HG03558 (cell line): ENCODE data around the gene AFM.

ENCODE experiments used
- ATAC-seq: cut with Tn5 transposase; IDR thresholded peaks from one replicate; pipeline ENCODE4 v1.9.1; 2021; ENCODE audit warnings: moderate number of reproducible peaks; ENCODE audit not compliant: unreplicated experiment; ENCODE audit errors: extremely low read depth

Gene AFM, protein sequence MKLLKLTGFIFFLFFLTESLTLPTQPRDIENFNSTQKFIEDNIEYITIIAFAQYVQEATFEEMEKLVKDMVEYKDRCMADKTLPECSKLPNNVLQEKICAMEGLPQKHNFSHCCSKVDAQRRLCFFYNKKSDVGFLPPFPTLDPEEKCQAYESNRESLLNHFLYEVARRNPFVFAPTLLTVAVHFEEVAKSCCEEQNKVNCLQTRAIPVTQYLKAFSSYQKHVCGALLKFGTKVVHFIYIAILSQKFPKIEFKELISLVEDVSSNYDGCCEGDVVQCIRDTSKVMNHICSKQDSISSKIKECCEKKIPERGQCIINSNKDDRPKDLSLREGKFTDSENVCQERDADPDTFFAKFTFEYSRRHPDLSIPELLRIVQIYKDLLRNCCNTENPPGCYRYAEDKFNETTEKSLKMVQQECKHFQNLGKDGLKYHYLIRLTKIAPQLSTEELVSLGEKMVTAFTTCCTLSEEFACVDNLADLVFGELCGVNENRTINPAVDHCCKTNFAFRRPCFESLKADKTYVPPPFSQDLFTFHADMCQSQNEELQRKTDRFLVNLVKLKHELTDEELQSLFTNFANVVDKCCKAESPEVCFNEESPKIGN

DNA sequence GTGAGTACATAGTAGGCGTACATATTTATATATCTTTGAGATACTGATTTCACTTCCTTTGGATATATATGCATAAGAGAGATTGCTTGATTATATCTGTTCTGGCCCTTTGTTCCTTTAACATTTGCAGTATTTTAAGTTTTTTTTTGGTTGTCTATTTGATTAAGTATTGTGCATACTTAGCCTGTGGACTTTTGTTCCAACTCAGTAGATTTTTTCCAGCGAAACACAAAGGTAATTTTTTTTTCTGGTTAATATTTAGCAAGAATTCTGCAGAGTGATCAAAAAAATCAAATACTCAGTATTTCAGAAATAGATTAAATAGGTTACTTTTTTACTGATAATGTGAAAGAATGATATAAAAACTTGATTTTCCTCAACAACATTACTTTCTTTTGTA, at the start of gene AFM:
AFM (plus strand) TSS at position 388 of the 400 bp plus-strand sequence. CDS start 31 bp downstream, outside the sequence.
- ATAC-seq, result no peak

DNA sequence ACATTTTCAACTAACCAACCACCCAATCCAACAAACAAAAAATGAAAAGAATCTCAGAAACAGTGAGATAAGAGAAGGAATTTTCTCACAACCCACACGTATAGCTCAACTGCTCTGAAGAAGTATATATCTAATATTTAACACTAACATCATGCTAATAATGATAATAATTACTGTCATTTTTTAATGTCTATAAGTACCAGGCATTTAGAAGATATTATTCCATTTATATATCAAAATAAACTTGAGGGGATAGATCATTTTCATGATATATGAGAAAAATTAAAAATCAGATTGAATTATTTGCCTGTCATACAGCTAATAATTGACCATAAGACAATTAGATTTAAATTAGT, 49.8 kb upstream of the AFM start:
- ATAC-seq, result no peak

DNA sequence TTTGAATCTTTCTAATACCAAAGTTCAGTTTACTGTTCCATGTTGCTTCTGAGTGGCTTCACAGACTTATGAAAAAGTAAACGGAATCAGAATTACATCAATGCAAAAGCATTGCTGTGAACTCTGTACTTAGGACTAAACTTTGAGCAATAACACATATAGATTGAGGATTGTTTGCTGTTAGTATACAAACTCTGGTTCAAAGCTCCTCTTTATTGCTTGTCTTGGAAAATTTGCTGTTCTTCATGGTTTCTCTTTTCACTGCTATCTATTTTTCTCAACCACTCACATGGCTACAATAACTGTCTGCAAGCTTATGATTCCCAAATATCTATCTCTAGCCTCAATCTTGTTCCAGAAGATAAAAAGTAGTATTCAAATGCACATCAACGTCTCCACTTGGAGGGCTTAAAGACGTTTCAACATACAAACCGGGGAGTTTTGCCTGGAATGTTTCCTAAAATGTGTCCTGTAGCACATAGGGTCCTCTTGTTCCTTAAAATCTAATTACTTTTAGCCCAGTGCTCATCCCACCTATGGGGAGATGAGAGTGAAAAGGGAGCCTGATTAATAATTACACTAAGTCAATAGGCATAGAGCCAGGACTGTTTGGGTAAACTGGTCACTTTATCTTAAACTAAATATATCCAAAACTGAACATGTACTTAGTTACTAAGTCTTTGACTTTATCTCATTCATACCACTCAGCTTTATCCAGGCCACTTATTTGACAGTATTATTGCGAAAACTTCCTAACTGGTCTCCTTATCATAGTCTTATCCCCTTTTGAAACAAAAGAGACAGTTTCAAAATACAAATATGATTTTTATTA, 49.2 kb upstream of the AFM start:
- ATAC-seq, result no peak

DNA sequence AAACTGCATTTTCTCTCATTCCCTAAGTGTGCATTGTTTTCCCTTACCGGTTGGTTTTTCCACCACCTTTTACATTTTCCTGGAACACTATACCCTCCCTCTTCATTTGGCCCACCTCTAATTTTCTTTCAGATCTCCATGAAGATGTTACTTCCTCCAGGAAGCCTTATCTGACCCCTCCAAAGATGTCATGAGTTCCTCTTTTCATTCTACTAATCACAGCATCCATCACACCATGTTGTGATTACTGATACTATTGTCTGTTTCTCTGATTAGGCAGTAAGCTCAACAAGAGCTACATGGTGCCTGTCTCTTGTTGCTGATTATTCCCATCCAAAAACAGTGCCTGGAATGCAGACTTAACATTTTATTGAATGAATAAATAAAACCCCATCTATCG, 48.4 kb upstream of the AFM start:
- no peak for ATAC-seq

DNA sequence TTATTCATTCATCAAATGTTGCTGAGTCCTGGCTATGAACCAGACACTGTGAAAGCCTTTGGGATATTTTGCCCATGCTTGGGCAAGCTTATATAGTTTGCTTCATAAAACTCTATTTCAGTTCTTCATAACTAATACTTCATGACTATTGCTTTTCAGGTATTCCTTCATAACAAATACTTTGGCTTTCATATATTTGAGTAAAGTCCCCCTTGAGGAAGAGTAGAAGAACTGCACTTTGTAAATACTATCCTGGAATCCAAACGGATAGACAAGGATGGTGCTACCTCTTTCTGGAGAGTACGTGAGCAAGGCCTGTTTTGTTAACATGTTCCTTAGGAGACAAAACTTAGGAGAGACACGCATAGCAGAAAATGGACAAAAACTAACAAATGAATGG, 47.2 kb upstream of the AFM start:
- ATAC-seq, result no peak

DNA sequence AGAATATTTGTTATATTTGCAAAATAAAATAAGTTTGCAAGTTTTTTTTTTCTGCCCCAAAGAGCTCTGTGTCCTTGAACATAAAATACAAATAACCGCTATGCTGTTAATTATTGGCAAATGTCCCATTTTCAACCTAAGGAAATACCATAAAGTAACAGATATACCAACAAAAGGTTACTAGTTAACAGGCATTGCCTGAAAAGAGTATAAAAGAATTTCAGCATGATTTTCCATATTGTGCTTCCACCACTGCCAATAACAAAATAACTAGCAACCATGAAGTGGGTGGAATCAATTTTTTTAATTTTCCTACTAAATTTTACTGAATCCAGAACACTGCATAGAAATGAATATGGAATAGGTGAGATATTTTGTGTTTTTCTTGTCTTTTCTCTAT, 45.6 kb upstream of the AFM start, which contains the start of gene AFP:
AFP (plus strand) TSS at position 238 of the 400 bp plus-strand sequence; CDS start at position 280, 42 bp downstream.
- ATAC-seq, result no peak

DNA sequence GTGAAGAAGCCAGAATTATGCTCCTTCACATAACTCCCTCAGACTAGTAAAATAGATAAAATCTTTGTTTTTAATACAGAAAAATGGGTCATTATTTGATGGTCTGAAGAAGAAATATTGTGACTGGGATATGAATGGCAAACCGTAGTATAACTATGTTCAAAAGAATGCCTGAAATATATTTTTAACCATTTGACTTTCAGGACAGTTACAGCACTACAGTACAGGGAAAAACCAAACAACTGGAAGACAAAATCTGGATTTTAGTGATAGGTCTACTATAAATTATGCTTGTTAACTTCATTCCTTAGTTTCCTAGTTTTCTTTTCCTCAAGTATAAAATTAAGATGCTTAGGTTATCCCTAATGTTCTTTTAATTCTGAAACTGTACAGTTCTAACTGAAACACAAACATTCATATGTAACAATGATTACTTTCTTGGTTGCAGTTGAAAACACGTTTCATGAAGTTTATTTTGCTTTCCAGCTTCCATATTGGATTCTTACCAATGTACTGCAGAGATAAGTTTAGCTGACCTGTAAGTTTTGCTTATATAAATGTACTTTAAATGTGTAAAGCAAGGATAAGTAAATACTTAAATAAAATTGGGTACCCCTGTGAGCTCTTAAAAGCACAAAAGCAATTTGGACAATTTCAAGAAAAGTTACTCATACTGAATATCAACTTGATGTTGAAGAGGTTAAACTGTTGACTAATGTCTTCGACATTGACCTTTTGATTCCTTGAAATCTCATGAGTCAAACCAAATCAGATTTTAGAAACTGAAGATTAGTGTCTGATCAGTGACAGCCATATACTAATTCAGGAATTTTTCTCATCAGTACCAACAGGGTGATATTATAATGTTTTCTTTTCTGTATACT, 44.6 kb upstream of the AFM start:
- ATAC-seq, result no peak

DNA sequence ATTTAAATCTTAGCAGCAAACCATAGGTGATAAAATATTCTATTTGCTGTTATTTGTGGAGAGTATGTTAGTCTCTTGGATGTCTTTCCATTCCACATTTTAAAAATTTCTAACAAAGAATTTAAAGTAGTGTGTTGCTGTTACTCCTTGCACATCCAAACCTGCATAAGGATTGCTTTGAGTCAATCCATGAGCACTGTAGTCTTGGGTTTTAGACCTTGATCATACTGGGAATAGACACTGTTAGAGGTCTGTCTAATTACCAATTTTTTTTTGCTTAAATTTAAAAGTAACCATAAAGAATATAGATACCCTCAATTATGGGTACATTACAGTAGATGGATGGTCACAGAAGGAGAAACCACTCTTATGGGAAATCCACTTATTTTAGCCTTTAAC, 44.0 kb upstream of the AFM start:
- ATAC-seq, result no peak

DNA sequence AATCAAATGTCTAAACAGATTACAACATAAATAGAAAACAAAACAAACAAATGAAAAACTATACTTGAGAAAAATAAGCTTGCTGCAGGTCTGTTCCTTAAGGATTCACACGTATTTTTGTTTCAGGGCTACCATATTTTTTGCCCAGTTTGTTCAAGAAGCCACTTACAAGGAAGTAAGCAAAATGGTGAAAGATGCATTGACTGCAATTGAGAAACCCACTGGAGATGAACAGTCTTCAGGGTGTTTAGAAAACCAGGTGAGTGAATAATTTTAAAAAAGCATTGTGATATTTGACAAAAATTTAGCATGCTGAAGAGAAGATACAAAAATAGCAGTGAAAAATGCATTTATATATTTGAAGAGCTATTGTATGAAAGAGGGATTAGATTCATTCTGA, 43.5 kb upstream of the AFM start:
- no peak for ATAC-seq

DNA sequence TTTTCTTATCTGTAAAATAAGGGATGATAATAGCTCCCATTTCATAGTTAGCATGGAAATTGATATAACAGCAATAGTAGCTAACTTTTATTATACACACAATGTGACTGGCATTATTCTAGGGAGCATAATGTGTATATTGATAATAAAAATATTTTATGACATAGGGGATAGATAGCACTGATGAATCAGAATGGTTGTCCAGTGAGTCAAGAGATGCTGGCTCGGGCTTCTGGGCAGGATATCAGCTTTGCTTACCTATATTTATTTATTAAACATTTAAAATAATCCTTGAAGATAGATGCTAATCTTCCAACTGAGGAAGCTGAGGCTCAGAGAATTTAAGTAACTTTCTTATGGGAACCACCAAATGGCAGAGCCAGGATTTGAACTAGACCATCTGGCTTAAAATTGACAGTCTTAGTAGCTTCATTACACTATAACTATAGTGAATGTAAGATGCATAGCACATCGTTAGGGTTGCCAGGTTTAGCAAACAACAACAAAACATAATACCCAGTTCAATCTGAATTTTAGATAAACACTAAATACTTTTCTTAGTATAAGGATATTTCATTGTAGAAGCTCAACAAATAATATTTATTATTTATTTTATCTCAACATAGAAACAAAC, 42.8 kb upstream of the AFM start:
- ATAC-seq, result no peak

DNA sequence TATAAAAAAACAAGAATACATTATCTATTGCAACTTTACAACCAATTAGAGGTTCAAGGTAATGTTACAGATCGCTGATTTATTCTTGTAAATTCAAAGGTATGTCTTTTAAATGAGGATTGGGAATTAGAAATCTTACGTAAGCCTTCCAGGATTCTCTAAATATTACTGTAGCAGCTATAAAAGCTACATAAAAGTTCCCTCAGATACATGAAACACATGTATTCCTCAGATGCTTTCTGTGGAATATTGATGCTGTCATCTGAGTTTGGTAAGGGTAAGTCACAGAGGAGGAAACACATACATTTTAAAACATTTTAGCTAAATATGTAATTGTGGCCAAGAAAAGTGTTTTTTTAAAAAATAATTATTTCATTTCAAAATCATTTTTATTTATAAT, 42.1 kb upstream of the AFM start:
- no peak for ATAC-seq

DNA sequence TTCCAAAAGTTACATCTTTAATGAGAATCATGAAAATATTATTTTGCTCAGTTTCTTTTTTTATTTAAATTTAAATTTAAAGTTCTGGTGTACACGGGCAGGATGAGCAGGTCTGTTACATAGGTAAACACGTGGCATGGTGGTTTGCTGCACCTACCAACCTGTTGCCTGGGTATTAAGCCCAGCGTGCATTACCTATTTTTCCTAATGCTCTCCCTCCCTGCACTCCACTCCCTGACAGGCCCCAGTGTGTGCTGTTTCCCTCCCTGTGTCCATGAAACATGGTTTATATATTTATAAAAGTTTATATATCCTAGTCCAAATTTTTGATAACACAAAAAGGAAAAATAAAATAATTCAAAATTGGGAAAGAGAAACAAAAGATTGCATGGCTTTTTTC, 41.6 kb upstream of the AFM start:
- ATAC-seq, result no peak

DNA sequence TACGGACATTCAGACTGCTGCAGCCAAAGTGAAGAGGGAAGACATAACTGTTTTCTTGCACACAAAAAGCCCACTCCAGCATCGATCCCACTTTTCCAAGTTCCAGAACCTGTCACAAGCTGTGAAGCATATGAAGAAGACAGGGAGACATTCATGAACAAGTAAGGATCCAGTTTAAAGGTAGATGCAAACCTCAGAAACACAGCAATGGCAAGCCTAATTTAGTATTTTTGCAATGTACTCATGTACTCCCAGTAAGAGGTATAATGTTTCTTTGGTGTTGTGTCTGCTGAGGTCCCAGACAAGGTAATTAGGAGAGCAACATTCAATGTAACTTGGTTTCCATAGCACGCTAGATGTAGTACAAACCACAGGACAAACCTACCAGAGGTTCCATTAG, 40.9 kb upstream of the AFM start:
- ATAC-seq, result no peak

DNA sequence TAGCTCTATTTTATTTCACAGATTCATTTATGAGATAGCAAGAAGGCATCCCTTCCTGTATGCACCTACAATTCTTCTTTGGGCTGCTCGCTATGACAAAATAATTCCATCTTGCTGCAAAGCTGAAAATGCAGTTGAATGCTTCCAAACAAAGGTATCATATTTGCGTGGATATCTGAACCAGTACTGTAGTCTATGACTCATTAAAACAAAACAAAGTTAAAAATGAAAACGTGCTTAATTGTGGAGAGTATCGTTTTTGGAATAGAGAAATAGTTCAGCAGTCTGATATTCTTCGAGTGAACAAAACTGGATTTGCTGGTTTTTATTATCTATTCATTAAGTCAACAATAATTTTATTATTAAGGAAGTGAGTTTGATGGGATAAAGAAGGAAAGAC, 39.3 kb upstream of the AFM start:
- ATAC-seq, result no peak

DNA sequence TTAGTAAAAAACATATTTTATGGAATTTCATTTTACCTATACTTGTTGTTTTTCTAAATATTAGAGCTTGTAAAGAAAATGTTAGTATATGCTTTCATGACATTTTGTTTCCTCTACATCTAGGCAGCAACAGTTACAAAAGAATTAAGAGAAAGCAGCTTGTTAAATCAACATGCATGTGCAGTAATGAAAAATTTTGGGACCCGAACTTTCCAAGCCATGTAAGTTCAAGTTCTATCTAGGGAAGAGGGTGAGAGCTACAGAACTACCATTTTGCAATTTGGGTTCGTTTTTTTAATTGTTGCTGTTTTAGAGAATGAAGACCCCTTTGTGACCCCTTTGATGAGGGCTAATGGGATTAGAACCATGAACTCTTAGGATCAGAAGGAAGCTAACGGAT, 38.3 kb upstream of the AFM start:
- ATAC-seq, result no peak

DNA sequence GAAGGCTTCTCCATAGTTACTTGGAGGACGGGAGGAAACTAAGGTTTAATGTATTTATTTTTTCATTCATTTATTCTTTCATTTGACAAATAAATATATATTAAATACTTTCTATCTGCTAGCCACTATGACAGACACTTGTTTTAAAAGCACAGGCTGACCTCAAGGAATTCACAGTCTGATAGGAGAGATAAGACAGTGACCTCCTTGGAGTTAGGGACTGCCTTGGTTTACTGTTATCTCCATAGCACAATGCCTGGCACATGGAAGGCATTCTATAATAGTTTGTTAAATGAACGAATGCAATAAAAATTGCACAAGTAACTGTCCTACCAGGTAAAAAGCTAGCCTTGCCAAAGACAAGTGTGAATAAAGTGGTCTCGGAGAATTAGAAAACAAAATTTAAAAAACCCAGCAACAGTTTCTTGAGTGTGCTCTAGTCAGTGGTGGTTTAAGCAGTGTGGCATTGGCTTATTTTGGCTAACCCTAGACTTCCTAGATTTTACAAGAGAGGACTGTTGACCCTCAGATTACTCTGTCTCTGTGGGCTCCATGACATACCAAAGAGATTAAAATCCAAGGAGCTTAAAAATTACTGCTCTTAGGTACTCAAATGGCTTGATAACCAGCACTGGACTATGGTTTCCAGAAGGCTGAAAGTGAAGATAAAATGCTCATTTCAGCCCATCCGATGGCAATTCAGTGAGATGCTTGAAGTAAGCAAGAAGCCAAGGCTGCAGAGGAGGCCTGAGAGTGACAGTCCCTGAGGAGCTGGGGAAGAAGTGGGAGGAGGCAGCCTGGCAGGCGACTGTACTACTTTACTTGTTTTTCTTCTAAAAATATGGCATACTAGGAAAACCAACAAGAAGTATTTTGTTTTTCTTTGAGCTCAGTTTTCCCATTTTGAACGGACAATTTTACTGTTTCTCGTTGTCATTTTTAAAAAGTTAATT, 35.9 kb upstream of the AFM start:
- no peak for ATAC-seq

DNA sequence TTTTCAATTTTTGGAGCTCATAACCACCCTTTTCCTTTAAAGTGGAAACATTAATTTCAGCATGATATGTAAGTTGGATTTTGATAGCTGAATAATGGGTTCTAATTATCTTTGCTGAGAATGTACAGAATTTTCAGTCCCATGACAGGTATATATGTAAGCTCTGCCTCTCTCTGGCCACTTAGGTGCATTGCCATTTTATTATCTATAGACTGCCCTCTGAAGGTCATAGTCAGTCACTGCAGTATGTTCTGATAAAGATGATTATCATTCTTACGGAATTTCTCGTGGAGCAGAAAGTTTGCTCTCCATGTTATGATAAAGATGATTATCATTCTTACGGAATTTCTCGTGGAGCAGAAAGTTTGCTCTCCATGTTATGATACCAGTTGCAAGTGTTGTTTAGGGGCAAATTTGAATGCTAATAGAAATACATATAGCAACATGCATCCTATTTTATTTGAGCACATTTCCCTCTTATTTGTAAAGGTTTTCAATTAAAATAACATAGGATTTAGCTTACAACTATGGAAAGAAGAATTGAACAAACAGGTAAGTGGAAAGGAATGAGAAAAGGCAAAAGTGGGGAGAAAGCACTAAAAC, 35.1 kb upstream of the AFM start:
- peak; percentile 97 for ATAC-seq

DNA sequence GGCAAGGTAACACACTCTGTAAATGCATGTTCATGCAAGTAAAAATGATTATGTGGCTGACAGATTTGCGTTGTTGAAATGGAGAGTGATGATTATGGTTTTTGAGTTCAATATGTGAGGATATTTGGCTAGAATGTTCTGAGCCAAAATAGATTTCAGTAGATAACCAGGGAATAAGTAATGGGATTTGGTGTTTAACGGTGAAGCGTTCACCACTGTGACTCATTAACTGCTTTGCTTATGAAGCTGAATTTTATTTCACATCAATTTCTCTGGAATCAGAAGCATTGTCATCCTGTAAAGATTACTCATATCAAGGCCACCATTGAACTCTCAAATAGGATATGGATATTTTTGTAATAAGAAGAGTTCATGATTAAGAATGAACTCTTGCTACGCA, 33.9 kb upstream of the AFM start:
- ATAC-seq, result no peak
